ENCODE results near the gene PLPP1. TPM values are rescaled to one million over a fixed set of nuclear protein-coding genes. Genes with fewer than 3 reads are reported as not detected.

Gene PLPP1
- total and polyA plus RNA-seq, 2 experiments from 2014 or later: 39.1 to 97.1 TPM

- peak overlapping the region; percentile 81 for H3K27ac ChIP-seq (ENCODE audit: low read depth)
- H3K4me2 ChIP-seq: no peak overlapping the region
- no peak overlapping the region for H3K4me3 ChIP-seq
- Mint-ChIP-seq H3K27me3 (ENCODE audit: insufficient read depth, low read depth, poor library complexity) (peaks cover 5% of the 10 kb centered on the region), H3K27ac (peak overlapping the region; percentile 92), H3K4me3 (no peak overlapping the region), H3K36me3 (ENCODE audit: low read depth) (peaks cover 58% of the 10 kb centered on the region), H3K4me1 (peaks cover 42% of the 10 kb centered on the region), H3K9me3 (peaks cover 28% of the 10 kb centered on the region)
- H3K27me3 ChIP-seq (ENCODE audit: insufficient read depth): no peaks in the 10 kb centered on the region
- no peak for TF ChIP-seq EZH2 (IDR thresholded peaks at IDR 0.05; ENCODE audit: low read depth, unreplicated experiment)
- no peak for TF ChIP-seq ZNF331 (CRISPR knock-in tag; IDR thresholded peaks at IDR 0.05; ENCODE audit: low read depth)
- no peaks in the 10 kb centered on the region; the same call in 1 of the 2 replicates for H3F3A ChIP-seq (replicated peaks; ENCODE audit: low read depth)
- no peak overlapping the region for H2AFZ ChIP-seq
- peaks cover 5% of the 10 kb centered on the region; the same call in 1 of the 2 replicates for H3K36me3 ChIP-seq (ENCODE audit: insufficient read depth)
- peak; percentile 49 for ATAC-seq
- H3K9me2 ChIP-seq (ENCODE audit: insufficient read depth): no peaks in the 10 kb centered on the region
- H3K79me2 ChIP-seq (replicated peaks; ENCODE audit: insufficient read depth): peaks cover 23% of the 10 kb centered on the region
- peaks cover 29% of the 10 kb centered on the region for H3K4me1 ChIP-seq (ENCODE audit: insufficient read depth)
- no peaks in the 10 kb centered on the region for H4K20me1 ChIP-seq (replicated peaks; ENCODE audit: insufficient read depth)
- DNase-seq (ENCODE audit: low spot score): peak; percentile 53
Measured at GRCh38 chr5:55438998-55439397, 95.8 kb downstream of the PLPP1 start.

- Histone ChIP-seq H3K4me1 (ENCODE audit: insufficient read depth) (peaks cover 29% of the 10 kb centered on the region), H3K4me3 (no peak overlapping the region), H3K27ac (ENCODE audit: low read depth) (peak overlapping the region; percentile 81), H4K20me1 (replicated peaks; ENCODE audit: insufficient read depth) (no peaks in the 10 kb centered on the region), H3K27me3 (ENCODE audit: insufficient read depth) (no peaks in the 10 kb centered on the region), H3K4me2 (no peak overlapping the region), H3K79me2 (replicated peaks; ENCODE audit: insufficient read depth) (peaks cover 19% of the 10 kb centered on the region), H3K9me2 (ENCODE audit: insufficient read depth) (no peaks in the 10 kb centered on the region), H3F3A (replicated peaks; ENCODE audit: low read depth) (no peaks in the 10 kb centered on the region; the same call in 1 of the 2 replicates), H3K36me3 (ENCODE audit: insufficient read depth) (peaks cover 5% of the 10 kb centered on the region; the same call in 1 of the 2 replicates), H2AFZ (no peak overlapping the region)
- H3K9me3 Mint-ChIP-seq: peaks cover 38% of the 10 kb centered on the region
- peaks cover 70% of the 10 kb centered on the region for H3K36me3 Mint-ChIP-seq (ENCODE audit: low read depth)
- peaks cover 7% of the 10 kb centered on the region for H3K27me3 Mint-ChIP-seq (ENCODE audit: insufficient read depth, low read depth, poor library complexity)
- peak overlapping the region; percentile 92 for H3K27ac Mint-ChIP-seq
- no peak overlapping the region; the same call in 2 of the 3 replicates for H3K4me3 Mint-ChIP-seq
- TF ChIP-seq CREB1 (CRISPR knock-in tag; IDR thresholded peaks at IDR 0.05; ENCODE audit: low read depth) (no peak), EZH2phosphoT487 (IDR thresholded peaks at IDR 0.05; ENCODE audit: unreplicated experiment) (no peak), STAT1 (IDR thresholded peaks at IDR 0.05; ENCODE audit: unreplicated experiment) (no peak), REST (IDR thresholded peaks at IDR 0.05; ENCODE audit: unreplicated experiment) (no peak), CTCF (conservative IDR thresholded peaks at IDR 0.05; ENCODE audit: low read depth in 2 of 2) (no peak)
- peaks cover 42% of the 10 kb centered on the region for H3K4me1 Mint-ChIP-seq
- DNase-seq (ENCODE audit: low spot score) (no peak), ATAC-seq (no peak)
Measured at GRCh38 chr5:55437859-55438206, 96.9 kb downstream of the PLPP1 start.
